Endothelial cell of umbilical vein (primary cell): ENCODE measurements around the gene PRDM10. TPM values are rescaled to one million over a fixed set of nuclear protein-coding genes. Genes with fewer than 3 reads are reported as not detected.

ENCODE experiments used
- BruUV-seq: library from RNA; stranded (reverse); fragments of 400-500 nt; replicated peaks from 2 replicates; lab custom pipeline; 2021; lab: Mats Ljungman, UMichigan
- CTCF ChIA-PET: fragments of 300-600, 350-600 bp; sonication (Branson Sonifier 250); formaldehyde crosslinking; loops from one replicate; lab custom pipeline; 2021; ENCODE audit warnings: antibody characterized with exemption, inconsistent platforms; lab: Charles Lee
- POLR2A ChIA-PET: fragments of 300-600, 350-600 bp; sonication (Branson Sonifier 250); formaldehyde crosslinking; loops from one replicate; lab custom pipeline; 2021; ENCODE audit warnings: antibody characterized with exemption, inconsistent platforms; lab: Charles Lee
- DNase-seq: peaks from one replicate; pipeline ENCODE4 v3.0.0-alpha.2; 2011; ENCODE audit warnings: low read depth, low spot score
- FAIRE-seq: peaks from 2 replicates; lab custom pipeline; 2011; peaks lifted over from hg19 to GRCh38; lab: Jason Lieb, UNC
- H2AFZ ChIP-seq: 2 replicates; pipeline ENCODE4 v1.6.0; 2012; ENCODE audit warnings: low read depth, low read length, control low read depth, inconsistent platforms
- H3K27ac ChIP-seq: 2 replicates; pipeline ENCODE4 v1.5.1; 2011; ENCODE audit warnings: low read depth, mild to moderate bottlenecking, control low read depth, low read length, moderate library complexity; ENCODE audit not compliant: insufficient read depth
- H3K27me3 ChIP-seq, 2 experiments: 2 replicates each; pipeline versions ENCODE4 v1.6.0 to v1.6.1; 2011; ENCODE audit warnings: low read length in 2 of 2, mixed read lengths in 1 of 2; ENCODE audit not compliant: control insufficient read depth in 2 of 2, insufficient read depth in 2 of 2
- H3K36me3 ChIP-seq, 2 experiments: 2 replicates in 1 of 2; 3 replicates in 1 of 2; pipeline ENCODE4 v1.5.1; 2011; ENCODE audit warnings: low read length in 2 of 2, mild to moderate bottlenecking in 1 of 2, moderate library complexity in 1 of 2; ENCODE audit not compliant: control insufficient read depth in 2 of 2, insufficient read depth in 2 of 2; ENCODE audit errors: extremely low read depth in 1 of 2
- H3K4me1 ChIP-seq: 3 replicates; pipeline ENCODE4 v1.5.1; 2011; ENCODE audit warnings: mild to moderate bottlenecking, low read length; ENCODE audit not compliant: control insufficient read depth, insufficient read depth; ENCODE audit errors: extremely low read depth
- H3K4me2 ChIP-seq: 2 replicates; pipeline ENCODE4 v1.6.1; 2011; ENCODE audit warnings: low read length, control low read depth, mixed read lengths; ENCODE audit not compliant: insufficient read depth
- H3K4me3 ChIP-seq, 3 experiments: fragments of 200-600 bp in 1 of 3; sonication (generic), shearing (Covaris generic) in 1 of 3; replicated peaks in 1 of 3; 2 replicates each; pipeline ENCODE4 v1.5.1; 2011 to 2016; ENCODE audit warnings: control low read depth in 3 of 3, low read length in 3 of 3, mild to moderate bottlenecking in 2 of 3, inconsistent platforms in 1 of 3, low read depth in 1 of 3, moderate library complexity in 1 of 3; ENCODE audit not compliant: insufficient read depth in 1 of 3
- H3K79me2 ChIP-seq: 2 replicates; pipeline ENCODE4 v1.6.0; 2012; ENCODE audit warnings: low read length, inconsistent platforms; ENCODE audit not compliant: control insufficient read depth, insufficient read depth
- H3K9ac ChIP-seq: replicated peaks from 2 replicates; pipeline ENCODE3; 2011; ENCODE audit warnings: low read length, control low read depth; ENCODE audit not compliant: insufficient read depth; ENCODE audit errors: extremely low read depth
- H3K9me1 ChIP-seq: replicated peaks from 3 replicates; pipeline ENCODE4 v1.6.0; 2011; ENCODE audit warnings: mild to moderate bottlenecking, low read length; ENCODE audit not compliant: control insufficient read depth, insufficient read depth; ENCODE audit errors: extremely low read depth
- H3K9me3 ChIP-seq: replicated peaks from 2 replicates; pipeline ENCODE4 v1.5.1; 2012; ENCODE audit warnings: low read length, inconsistent platforms; ENCODE audit not compliant: control insufficient read depth, insufficient read depth
- H4K20me1 ChIP-seq: replicated peaks from 2 replicates; pipeline ENCODE3; 2011; ENCODE audit warnings: mild to moderate bottlenecking, low read length; ENCODE audit not compliant: control insufficient read depth, insufficient read depth; ENCODE audit errors: extremely low read depth
- CTCF ChIP-seq, 2 donors: IDR thresholded peaks; 1 replicate in 1 of 2; 2 replicates in 1 of 2; pipeline ENCODE4 v1.5.1; 2011; ENCODE audit warnings: low read length in 2 of 2, mild to moderate bottlenecking in 2 of 2, moderate library complexity in 2 of 2, control low read depth in 1 of 2, inconsistent platforms in 1 of 2, low read depth in 1 of 2; ENCODE audit not compliant: insufficient read depth in 1 of 2; ENCODE audit errors: extremely low read depth in 1 of 2
- EZH2 ChIP-seq: IDR thresholded peaks from 2 replicates; pipeline ENCODE4 v1.6.1; 2012; ENCODE audit warnings: borderline replicate concordance, low read depth, mild to moderate bottlenecking, moderate library complexity, low read length, inconsistent platforms; ENCODE audit not compliant: severe bottlenecking
- FOS ChIP-seq: IDR thresholded peaks from 2 replicates; pipeline ENCODE4 v1.6.1; 2011; ENCODE audit warnings: mild to moderate bottlenecking, low read length, moderate library complexity, borderline replicate concordance; ENCODE audit not compliant: insufficient read depth
- GATA2 ChIP-seq: IDR thresholded peaks from 2 replicates; pipeline ENCODE4 v1.7.0; 2011; ENCODE audit warnings: low read depth, mild to moderate bottlenecking, moderate library complexity, mixed read lengths, low read length; ENCODE audit not compliant: insufficient read length, insufficient read depth
- JUN ChIP-seq: IDR thresholded peaks from 2 replicates; pipeline ENCODE4 v1.6.1; 2011; ENCODE audit warnings: borderline replicate concordance, low read depth; ENCODE audit not compliant: insufficient read length, insufficient read depth
- MAX ChIP-seq: IDR thresholded peaks from 2 replicates; pipeline ENCODE4 v1.6.1; 2011; ENCODE audit not compliant: insufficient read depth, insufficient read length
- MYC ChIP-seq: IDR thresholded peaks from one replicate; pipeline ENCODE4 v1.6.1; 2011; ENCODE audit warnings: mild to moderate bottlenecking, low read depth, low read length
- POLR2A ChIP-seq: IDR thresholded peaks from 2 replicates; pipeline ENCODE4 v1.6.1; 2012; ENCODE audit warnings: low read depth, mild to moderate bottlenecking, control low read depth, low read length
- POLR2AphosphoS5 ChIP-seq: IDR thresholded peaks from 2 replicates; pipeline ENCODE4 v1.6.1; 2012; ENCODE audit warnings: low read depth, mild to moderate bottlenecking, control low read depth, low read length, moderate library complexity; ENCODE audit not compliant: insufficient read depth
- dilution Hi-C: fragments of 300-500 bp; cut with MboI; formaldehyde crosslinking; loops from one replicate; pipeline ENCODE4 v1.15.0; 2019; ENCODE audit warnings: low sequenced_read_pairs; ENCODE audit not compliant: extremely low pct_ligation_motif_present
- intact Hi-C: fragments of 100-400 bp; cut with micrococcal nuclease; formaldehyde crosslinking; loops from one replicate; pipeline ENCODE4 v1.10.0; 2022
- polyA plus RNA-seq, 4 experiments: library from polyadenylated mRNA; depleted of rRNA in 3 of 4; stranded (reverse) in 3 of 4; unstranded in 1 of 4; fragments of >200 nt; gene quantifications; 2 replicates each; pipeline versions ENCODE4 v1.2.1 to v1.2.3, GENCODE V29; 2011 to 2012; ENCODE audit warnings: missing spikeins in 1 of 4
- total RNA-seq: library from RNA; stranded (reverse); gene quantifications from 2 replicates; pipeline ENCODE4 v1.2.3, GENCODE V29; 2021

Gene PRDM10
- total and polyA plus RNA-seq, 2 donors (not counting 3 experiments of a cell fraction or from before 2014, with no cell fraction given): 9.6 to 13.0 TPM

- DNase-seq (no peak), FAIRE-seq (no peak)
- H3K36me3 ChIP-seq: no peaks in the 10 kb centered on the region
- peaks cover 10% of the 10 kb centered on the region for H3K4me1 ChIP-seq
- no peak overlapping the region for H3K4me3 ChIP-seq
- ChIA-PET CTCF (no interaction called here), POLR2A (no interaction called here)
- intact Hi-C loops: loop anchor here (2.0 kb wide), 1 partner anchor 14 kb away; no protein-coding TSS in a partner anchor
- no peaks in the 10 kb centered on the region for H3K27me3 ChIP-seq
- no peak overlapping the region for H3K4me2 ChIP-seq
- H3K9me1 ChIP-seq: no peaks in the 10 kb centered on the region
- H3K9me3 ChIP-seq: no peaks in the 10 kb centered on the region
- H2AFZ ChIP-seq: no peak overlapping the region
- dilution Hi-C loops: no loop called here
- no peak overlapping the region for H3K27ac ChIP-seq
- no peaks in the 10 kb centered on the region for H3K79me2 ChIP-seq
- TF ChIP-seq CTCF (IDR thresholded peaks at IDR 0.05; ENCODE audit: extremely low read depth in 1 of 2, insufficient read depth in 1 of 2, low read depth in 1 of 2, low read length in 2 of 2): no peak
- TF ChIP-seq POLR2A: no peak
- TF ChIP-seq JUN: no peak
- TF ChIP-seq EZH2: no peak
- TF ChIP-seq POLR2AphosphoS5: no peak
- no peak for TF ChIP-seq FOS
- TF ChIP-seq MYC: no peak
- TF ChIP-seq GATA2: no peak
- no peak for TF ChIP-seq MAX
- H4K20me1 ChIP-seq: no peaks in the 10 kb centered on the region
- BruUV-seq: no TSS peak
- no peak overlapping the region for H3K9ac ChIP-seq
Observed at GRCh38 chr11:129965248-129965647, 37.4 kb downstream of the PRDM10 start.
